GM12801 (cell line): ENCODE results near the gene COBLL1.

Experiments
- CTCF ChIP-seq: IDR thresholded peaks from one replicate; pipeline ENCODE4 v1.5.1; 2011; ENCODE audit warnings: control low read depth; ENCODE audit not compliant: insufficient read length; ENCODE audit errors: extremely low read depth

COBLL1 gene

GRCh38 chr2:164877927-164878326 lies 36.3 kb upstream of the COBLL1 start:
- no peak for TF ChIP-seq CTCF

GRCh38 chr2:164877169-164877568 lies 35.5 kb upstream of the COBLL1 start:
- TF ChIP-seq CTCF = no peak

- no peak for TF ChIP-seq CTCF
These were observed 33.9 kb upstream of the COBLL1 start for GRCh38 chr2:164875334-164876205.

- TF ChIP-seq CTCF = no peak
These were observed 31.7 kb upstream of the COBLL1 start for GRCh38 chr2:164873210-164873908.

- no peak for TF ChIP-seq CTCF
These were observed 29.8 kb upstream of the COBLL1 start for GRCh38 chr2:164871404-164871803.

- no peak for TF ChIP-seq CTCF
These were observed 27.8 kb upstream of the COBLL1 start for GRCh38 chr2:164869420-164869772.

GRCh38 chr2:164868563-164869419 lies 27.2 kb upstream of the COBLL1 start:
- no peak for TF ChIP-seq CTCF
